Endodermal cell (in vitro differentiated cells): ENCODE measurements around the gene PPFIBP2. TPM values are rescaled to one million over a fixed set of nuclear protein-coding genes. Genes with fewer than 3 reads are reported as not detected.
A peak's percentile ranks its signal among the peaks of the same experiment; 100 is the strongest.

Source experiments
- DNase-seq: peaks from one replicate; pipeline ENCODE4 v3.0.0-alpha.2; 2017
- H3K27ac ChIP-seq: 2 replicates; pipeline ENCODE4 v1.5.1; 2013; ENCODE audit warnings: mild to moderate bottlenecking, low read depth, low read length, moderate library complexity
- H3K27me3 ChIP-seq: 2 replicates; pipeline ENCODE4 v1.6.1; 2013; ENCODE audit warnings: mild to moderate bottlenecking, low read length, moderate library complexity; ENCODE audit not compliant: insufficient read depth, control insufficient read depth, poor library complexity, severe bottlenecking
- H3K36me3 ChIP-seq: 2 replicates; pipeline ENCODE4 v1.7.0; 2013; ENCODE audit warnings: mild to moderate bottlenecking, low read length, moderate library complexity; ENCODE audit not compliant: control insufficient read depth, insufficient read depth
- H3K4me1 ChIP-seq: one replicate; pipeline ENCODE4 v1.7.0; 2013; ENCODE audit warnings: low read length; ENCODE audit not compliant: control insufficient read depth, insufficient read depth
- H3K4me3 ChIP-seq: 2 replicates; pipeline ENCODE4 v1.5.1; 2013; ENCODE audit warnings: mild to moderate bottlenecking, low read length, moderate library complexity
- H3K9ac ChIP-seq: 2 replicates; pipeline ENCODE4 v1.6.1; 2013; ENCODE audit warnings: mild to moderate bottlenecking, low read length, moderate library complexity; ENCODE audit not compliant: poor library complexity, severe bottlenecking; ENCODE audit errors: extremely low read depth
- H3K9me3 ChIP-seq: 2 replicates; pipeline ENCODE4 v1.6.1; 2013; ENCODE audit warnings: mild to moderate bottlenecking, low read length, moderate library complexity; ENCODE audit not compliant: control insufficient read depth
- H3K27ac Mint-ChIP-seq: 2 replicates; pipeline ENCODE4 v1.8.0; 2020; ENCODE audit warnings: mixed read lengths
- H3K27me3 Mint-ChIP-seq: 2 replicates; pipeline ENCODE4 v1.8.0; 2021; ENCODE audit warnings: mild to moderate bottlenecking, mixed read lengths; ENCODE audit not compliant: insufficient read depth
- H3K36me3 Mint-ChIP-seq: 2 replicates; pipeline ENCODE4 v1.8.0; 2020; ENCODE audit warnings: low read depth, mixed read lengths
- H3K4me1 Mint-ChIP-seq: 2 replicates; pipeline ENCODE4 v1.8.0; 2020; ENCODE audit warnings: mixed read lengths
- H3K4me3 Mint-ChIP-seq: 2 replicates; pipeline ENCODE4 v1.8.0; 2020; ENCODE audit warnings: mild to moderate bottlenecking, moderate library complexity, mixed read lengths
- H3K9me3 Mint-ChIP-seq: 2 replicates; pipeline ENCODE4 v1.8.0; 2020; ENCODE audit warnings: mild to moderate bottlenecking, mixed read lengths
- WGBS, 2 experiments: methylation state at CpG; one replicate each; pipeline versions ENCODE4 v1.1.5 to v1.1.7; 2013; ENCODE audit warnings: missing lambda C conversion rate in 2 of 2, mixed read lengths in 1 of 2; ENCODE audit not compliant: insufficient coverage in 1 of 2, insufficient read length in 1 of 2; 5-methylcytosine and 5-hydroxymethylcytosine counted together
- total RNA-seq, 2 donors: library from RNA; stranded (reverse); fragmentation: NEBNext Ultra II Directional in 1 of 2; extraction: Animal tissue kit (Norgen Biotek cat#: 25700) in 1 of 2; gene quantifications; 2 replicates in 1 of 2; 3 replicates in 1 of 2; pipeline ENCODE4 v1.2.1, GENCODE V29; 2021
- TF ChIP-seq, protein P1 (sequence below): fragments of 200-600 bp; sonication (generic); conservative IDR thresholded peaks from 2 replicates; pipeline ENCODE4 v1.5.0; 2021; ENCODE audit warnings: antibody characterized with exemption, mild to moderate bottlenecking

The PPFIBP2 gene
- total RNA-seq, 2 donors from 2014 or later: 149 to 195 TPM

GRCh38 chr11:7547687-7548086, 33.9 kb downstream of the PPFIBP2 start:
- Histone ChIP-seq H3K9me3 (no peaks in the 10 kb centered on the region), H3K27ac (no peak overlapping the region), H3K4me1 (no peaks in the 10 kb centered on the region), H3K36me3 (peaks cover 27% of the 10 kb centered on the region), H3K27me3 (no peaks in the 10 kb centered on the region), H3K9ac (no peak overlapping the region), H3K4me3 (no peak overlapping the region)
- peaks cover 6% of the 10 kb centered on the region for H3K36me3 Mint-ChIP-seq
- WGBS, 2 experiments: 76 to 87% methylated on average over 2 to 4 of the region's 4 CpGs
- peaks cover 24% of the 10 kb centered on the region for H3K4me1 Mint-ChIP-seq
- H3K4me3 Mint-ChIP-seq: no peak overlapping the region
- no peak overlapping the region for H3K27ac Mint-ChIP-seq
- no peaks in the 10 kb centered on the region for H3K9me3 Mint-ChIP-seq
- DNase-seq: no peak
- H3K27me3 Mint-ChIP-seq: no peaks in the 10 kb centered on the region
- TF ChIP-seq, protein P1, sequence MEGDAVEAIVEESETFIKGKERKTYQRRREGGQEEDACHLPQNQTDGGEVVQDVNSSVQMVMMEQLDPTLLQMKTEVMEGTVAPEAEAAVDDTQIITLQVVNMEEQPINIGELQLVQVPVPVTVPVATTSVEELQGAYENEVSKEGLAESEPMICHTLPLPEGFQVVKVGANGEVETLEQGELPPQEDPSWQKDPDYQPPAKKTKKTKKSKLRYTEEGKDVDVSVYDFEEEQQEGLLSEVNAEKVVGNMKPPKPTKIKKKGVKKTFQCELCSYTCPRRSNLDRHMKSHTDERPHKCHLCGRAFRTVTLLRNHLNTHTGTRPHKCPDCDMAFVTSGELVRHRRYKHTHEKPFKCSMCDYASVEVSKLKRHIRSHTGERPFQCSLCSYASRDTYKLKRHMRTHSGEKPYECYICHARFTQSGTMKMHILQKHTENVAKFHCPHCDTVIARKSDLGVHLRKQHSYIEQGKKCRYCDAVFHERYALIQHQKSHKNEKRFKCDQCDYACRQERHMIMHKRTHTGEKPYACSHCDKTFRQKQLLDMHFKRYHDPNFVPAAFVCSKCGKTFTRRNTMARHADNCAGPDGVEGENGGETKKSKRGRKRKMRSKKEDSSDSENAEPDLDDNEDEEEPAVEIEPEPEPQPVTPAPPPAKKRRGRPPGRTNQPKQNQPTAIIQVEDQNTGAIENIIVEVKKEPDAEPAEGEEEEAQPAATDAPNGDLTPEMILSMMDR: no peak

DNA sequence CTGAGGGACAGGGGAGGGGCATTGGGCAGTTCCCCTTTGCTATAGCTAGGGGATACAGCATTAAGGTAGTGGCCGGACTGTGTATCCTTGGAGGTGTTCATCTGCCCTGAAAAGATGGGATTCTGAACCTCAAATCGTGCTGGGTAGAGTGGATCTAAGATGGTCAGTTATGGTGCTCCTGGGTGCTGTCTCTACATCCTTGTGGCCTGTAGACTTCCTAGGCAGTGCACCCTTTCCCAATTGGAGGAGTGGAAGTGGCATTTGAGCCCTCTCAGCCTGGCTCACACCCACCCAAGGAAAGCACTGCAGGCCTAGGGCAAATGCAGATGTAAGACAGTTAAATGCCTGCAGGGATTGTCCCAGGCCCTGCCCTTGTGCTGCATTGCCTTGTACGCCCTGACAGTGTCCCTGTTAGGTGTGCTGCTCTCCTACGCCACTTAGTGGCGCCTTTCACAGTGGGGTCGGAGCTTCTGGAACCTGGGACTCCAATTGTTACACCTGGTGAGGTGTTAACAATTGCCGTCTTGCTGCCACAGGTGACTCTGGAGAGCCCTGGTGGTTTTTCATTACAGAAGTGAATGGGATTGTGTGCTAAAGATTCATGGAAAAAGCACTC, 35.0 kb downstream of the PPFIBP2 start:
- Mint-ChIP-seq H3K27ac (no peak overlapping the region), H3K9me3 (no peaks in the 10 kb centered on the region), H3K4me1 (peaks cover 24% of the 10 kb centered on the region), H3K36me3 (peaks cover 6% of the 10 kb centered on the region), H3K4me3 (no peak overlapping the region), H3K27me3 (no peaks in the 10 kb centered on the region)
- Histone ChIP-seq H3K4me3 (no peak overlapping the region), H3K9me3 (no peaks in the 10 kb centered on the region), H3K9ac (no peak overlapping the region), H3K27ac (no peak overlapping the region), H3K36me3 (peaks cover 31% of the 10 kb centered on the region), H3K27me3 (no peaks in the 10 kb centered on the region), H3K4me1 (no peaks in the 10 kb centered on the region)
- DNase-seq: peak; percentile 95
- TF ChIP-seq, protein P1: peak; percentile 90
- 40 to 48% methylated on average over 5 to 7 of the region's 7 CpGs for WGBS, 2 experiments

DNA sequence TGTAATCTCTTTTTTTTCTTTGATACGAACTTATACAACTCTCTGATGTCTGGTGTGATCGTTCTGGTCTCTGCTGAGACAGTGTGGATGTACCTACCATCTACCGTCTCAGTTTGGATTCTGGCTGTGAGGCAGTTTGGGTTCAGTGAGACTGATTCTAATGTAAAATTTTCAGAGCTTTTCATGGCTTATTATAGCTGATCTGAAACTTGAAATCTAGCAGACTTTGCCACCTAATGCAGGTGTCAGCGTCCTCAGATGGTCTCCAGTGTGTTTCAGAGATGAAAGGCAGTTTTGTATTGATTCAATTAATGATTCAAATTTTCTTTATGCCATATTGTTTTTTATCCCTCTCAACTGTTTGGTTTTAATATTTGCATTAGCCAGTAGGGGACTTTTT, 35.9 kb downstream of the PPFIBP2 start:
- Histone ChIP-seq H3K27me3 (no peaks in the 10 kb centered on the region), H3K4me3 (no peak overlapping the region), H3K36me3 (peaks cover 31% of the 10 kb centered on the region), H3K9me3 (no peaks in the 10 kb centered on the region), H3K9ac (no peak overlapping the region), H3K27ac (no peak overlapping the region), H3K4me1 (no peaks in the 10 kb centered on the region)
- Mint-ChIP-seq H3K4me3 (no peak overlapping the region), H3K27me3 (no peaks in the 10 kb centered on the region), H3K4me1 (peaks cover 29% of the 10 kb centered on the region), H3K9me3 (no peaks in the 10 kb centered on the region), H3K36me3 (peaks cover 6% of the 10 kb centered on the region), H3K27ac (no peak overlapping the region)
- 82 to 100% methylated on average over 2 to 4 of the region's 4 CpGs for WGBS, 2 experiments
- TF ChIP-seq, protein P1: no peak
- DNase-seq: no peak
